Endothelial cell of umbilical vein (primary cell): Measurements from ENCODE around the gene LRRC4B.

Experiments
- CTCF ChIP-seq, 2 donors: IDR thresholded peaks; 1 replicate in 1 of 2; 2 replicates in 1 of 2; pipeline ENCODE4 v1.5.1; 2011; ENCODE audit warnings: low read length in 2 of 2, mild to moderate bottlenecking in 2 of 2, moderate library complexity in 2 of 2, control low read depth in 1 of 2, inconsistent platforms in 1 of 2, low read depth in 1 of 2; ENCODE audit not compliant: insufficient read depth in 1 of 2; ENCODE audit errors: extremely low read depth in 1 of 2
- EZH2 ChIP-seq: IDR thresholded peaks from 2 replicates; pipeline ENCODE4 v1.6.1; 2012; ENCODE audit warnings: borderline replicate concordance, low read depth, mild to moderate bottlenecking, moderate library complexity, low read length, inconsistent platforms; ENCODE audit not compliant: severe bottlenecking
- MYC ChIP-seq: IDR thresholded peaks from one replicate; pipeline ENCODE4 v1.6.1; 2011; ENCODE audit warnings: mild to moderate bottlenecking, low read depth, low read length
- POLR2A ChIP-seq: IDR thresholded peaks from 2 replicates; pipeline ENCODE4 v1.6.1; 2012; ENCODE audit warnings: low read depth, mild to moderate bottlenecking, control low read depth, low read length

- TF ChIP-seq CTCF (IDR thresholded peaks at IDR 0.05; ENCODE audit: extremely low read depth in 1 of 2, insufficient read depth in 1 of 2, low read depth in 1 of 2, low read length in 2 of 2) (no peak), POLR2A (no peak), EZH2 (no peak), MYC (no peak)
Observed at GRCh38 chr19:50467566-50467965, 100.7 kb downstream of the LRRC4B start.
